Measurements from ENCODE around the gene NTF3.

- TF ChIP-seq POLR2A (IDR thresholded peaks at IDR 0.05) (no peak), CTCF (IDR thresholded peaks at IDR 0.05) (no peak), POLR2AphosphoS5 (IDR thresholded peaks at IDR 0.05) (no peak), EP300 (IDR thresholded peaks at IDR 0.05) (no peak)
Observed at GRCh38 chr12:5520037-5520436, 88.1 kb downstream of the NTF3 start.

All from upper lobe of left lung (tissue), 4 donors.